Measurements from ENCODE around the gene UNC13B. TPM values are rescaled to one million over a fixed set of nuclear protein-coding genes. Genes with fewer than 3 reads are reported as not detected.

UNC13B gene
- total and polyA plus RNA-seq, 2 of the 13 experiments (the other 11 are each of a cell fraction or from before 2014, with no cell fraction given): 14.0 to 18.3 TPM

DNA sequence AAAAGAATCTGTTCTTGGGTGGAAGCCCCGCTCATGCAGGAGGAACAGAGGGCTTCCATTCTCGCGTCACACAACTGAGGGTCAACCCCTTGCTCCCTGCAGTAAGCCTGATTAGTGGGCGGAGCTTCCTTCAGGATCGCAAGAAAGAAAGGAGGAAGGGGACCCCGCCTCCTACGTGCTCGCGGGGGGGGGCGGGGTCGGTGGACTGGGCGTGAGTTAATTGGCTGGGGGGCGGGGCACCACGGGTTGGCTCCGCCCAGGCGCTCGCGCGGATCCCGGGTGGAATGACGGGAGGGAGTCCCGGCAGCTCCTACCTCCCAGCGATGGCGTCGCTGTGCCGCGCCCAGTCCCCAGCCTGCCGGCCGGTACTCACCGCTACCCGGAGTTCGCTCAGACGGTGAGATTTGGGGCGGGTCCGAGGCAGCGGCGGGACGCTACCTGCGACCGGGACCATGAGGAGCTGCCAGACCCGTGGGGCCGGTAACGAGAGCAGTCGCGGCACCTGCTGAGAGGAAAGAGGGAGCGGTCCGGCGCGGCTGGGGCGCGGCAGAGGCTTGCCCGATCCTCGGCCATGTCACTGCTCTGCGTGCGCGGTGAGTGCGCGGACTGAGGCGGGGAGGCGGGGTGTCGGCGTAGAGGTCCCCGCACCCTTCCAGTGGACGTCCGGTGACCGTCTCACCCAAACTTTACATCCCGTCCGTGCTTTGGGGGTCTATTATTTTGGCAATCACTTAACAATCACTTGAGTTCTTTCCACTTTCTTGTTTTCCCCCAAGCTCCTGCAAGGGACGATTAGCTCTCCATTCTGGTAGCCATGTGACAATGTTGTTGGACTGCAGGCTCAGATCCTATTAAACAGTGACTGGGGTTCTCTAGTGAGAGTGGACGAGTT lies at the start of gene UNC13B (continued):
- TF ChIP-seq, protein P1, sequence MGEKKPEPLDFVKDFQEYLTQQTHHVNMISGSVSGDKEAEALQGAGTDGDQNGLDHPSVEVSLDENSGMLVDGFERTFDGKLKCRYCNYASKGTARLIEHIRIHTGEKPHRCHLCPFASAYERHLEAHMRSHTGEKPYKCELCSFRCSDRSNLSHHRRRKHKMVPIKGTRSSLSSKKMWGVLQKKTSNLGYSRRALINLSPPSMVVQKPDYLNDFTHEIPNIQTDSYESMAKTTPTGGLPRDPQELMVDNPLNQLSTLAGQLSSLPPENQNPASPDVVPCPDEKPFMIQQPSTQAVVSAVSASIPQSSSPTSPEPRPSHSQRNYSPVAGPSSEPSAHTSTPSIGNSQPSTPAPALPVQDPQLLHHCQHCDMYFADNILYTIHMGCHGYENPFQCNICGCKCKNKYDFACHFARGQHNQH (CRISPR knock-in tag; IDR thresholded peaks at IDR 0.05): peak; percentile 77; the same call in 1 of the 2 replicates
- TF ChIP-seq, protein P2, sequence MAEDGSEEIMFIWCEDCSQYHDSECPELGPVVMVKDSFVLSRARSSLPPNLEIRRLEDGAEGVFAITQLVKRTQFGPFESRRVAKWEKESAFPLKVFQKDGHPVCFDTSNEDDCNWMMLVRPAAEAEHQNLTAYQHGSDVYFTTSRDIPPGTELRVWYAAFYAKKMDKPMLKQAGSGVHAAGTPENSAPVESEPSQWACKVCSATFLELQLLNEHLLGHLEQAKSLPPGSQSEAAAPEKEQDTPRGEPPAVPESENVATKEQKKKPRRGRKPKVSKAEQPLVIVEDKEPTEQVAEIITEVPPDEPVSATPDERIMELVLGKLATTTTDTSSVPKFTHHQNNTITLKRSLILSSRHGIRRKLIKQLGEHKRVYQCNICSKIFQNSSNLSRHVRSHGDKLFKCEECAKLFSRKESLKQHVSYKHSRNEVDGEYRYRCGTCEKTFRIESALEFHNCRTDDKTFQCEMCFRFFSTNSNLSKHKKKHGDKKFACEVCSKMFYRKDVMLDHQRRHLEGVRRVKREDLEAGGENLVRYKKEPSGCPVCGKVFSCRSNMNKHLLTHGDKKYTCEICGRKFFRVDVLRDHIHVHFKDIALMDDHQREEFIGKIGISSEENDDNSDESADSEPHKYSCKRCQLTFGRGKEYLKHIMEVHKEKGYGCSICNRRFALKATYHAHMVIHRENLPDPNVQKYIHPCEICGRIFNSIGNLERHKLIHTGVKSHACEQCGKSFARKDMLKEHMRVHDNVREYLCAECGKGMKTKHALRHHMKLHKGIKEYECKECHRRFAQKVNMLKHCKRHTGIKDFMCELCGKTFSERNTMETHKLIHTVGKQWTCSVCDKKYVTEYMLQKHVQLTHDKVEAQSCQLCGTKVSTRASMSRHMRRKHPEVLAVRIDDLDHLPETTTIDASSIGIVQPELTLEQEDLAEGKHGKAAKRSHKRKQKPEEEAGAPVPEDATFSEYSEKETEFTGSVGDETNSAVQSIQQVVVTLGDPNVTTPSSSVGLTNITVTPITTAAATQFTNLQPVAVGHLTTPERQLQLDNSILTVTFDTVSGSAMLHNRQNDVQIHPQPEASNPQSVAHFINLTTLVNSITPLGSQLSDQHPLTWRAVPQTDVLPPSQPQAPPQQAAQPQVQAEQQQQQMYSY (CRISPR knock-in tag; IDR thresholded peaks at IDR 0.05): 0 out of 2 replicates have a peak, but pooled peaks have one; percentile 50
- TF ChIP-seq SOX6 (IDR thresholded peaks at IDR 0.05) (no peak), SOX6 (CRISPR knock-in tag; IDR thresholded peaks at IDR 0.05) (peak; percentile 56; the same call in 1 of the 2 replicates), SPEN (CRISPR knock-in tag; IDR thresholded peaks at IDR 0.05; ENCODE audit: low read depth) (peak; percentile 50; the same call in 1 of the 2 replicates), ZNF501 (CRISPR knock-in tag; IDR thresholded peaks at IDR 0.05) (peak; percentile 98), MZF1 (CRISPR knock-in tag; IDR thresholded peaks at IDR 0.05; ENCODE audit: borderline replicate concordance) (no peak), MYC (CRISPR knock-in tag; IDR thresholded peaks at IDR 0.05; ENCODE audit: borderline replicate concordance) (peak; percentile 79), KDM4B (CRISPR knock-in tag; IDR thresholded peaks at IDR 0.05) (peak; percentile 37), ZNF225 (CRISPR knock-in tag; IDR thresholded peaks at IDR 0.05) (peak; percentile 95), ZNF460 (CRISPR knock-in tag; IDR thresholded peaks at IDR 0.05; ENCODE audit: borderline replicate concordance) (no peak; the same call in 1 of the 2 replicates), ZSCAN29 (CRISPR knock-in tag; conservative IDR thresholded peaks at IDR 0.05) (no peak), ZNF180 (CRISPR knock-in tag; IDR thresholded peaks at IDR 0.05; ENCODE audit: borderline replicate concordance, low read depth) (no peak), CAMTA2 (CRISPR knock-in tag; IDR thresholded peaks at IDR 0.05; ENCODE audit: borderline replicate concordance) (peak; percentile 63; the same call in 1 of the 2 replicates), DMAP1 (CRISPR knock-in tag; IDR thresholded peaks at IDR 0.05) (peak; percentile 92), SRSF1 (optimal IDR thresholded peaks at IDR 0.05; ENCODE audit: low read depth, low read length) (no peak), ZNF383 (CRISPR knock-in tag; IDR thresholded peaks at IDR 0.05; ENCODE audit: borderline replicate concordance) (no peak)
- TF ChIP-seq, protein P3, sequence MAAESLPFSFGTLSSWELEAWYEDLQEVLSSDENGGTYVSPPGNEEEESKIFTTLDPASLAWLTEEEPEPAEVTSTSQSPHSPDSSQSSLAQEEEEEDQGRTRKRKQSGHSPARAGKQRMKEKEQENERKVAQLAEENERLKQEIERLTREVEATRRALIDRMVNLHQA (CRISPR knock-in tag; IDR thresholded peaks at IDR 0.05): no peak
- TF ChIP-seq, protein P4, sequence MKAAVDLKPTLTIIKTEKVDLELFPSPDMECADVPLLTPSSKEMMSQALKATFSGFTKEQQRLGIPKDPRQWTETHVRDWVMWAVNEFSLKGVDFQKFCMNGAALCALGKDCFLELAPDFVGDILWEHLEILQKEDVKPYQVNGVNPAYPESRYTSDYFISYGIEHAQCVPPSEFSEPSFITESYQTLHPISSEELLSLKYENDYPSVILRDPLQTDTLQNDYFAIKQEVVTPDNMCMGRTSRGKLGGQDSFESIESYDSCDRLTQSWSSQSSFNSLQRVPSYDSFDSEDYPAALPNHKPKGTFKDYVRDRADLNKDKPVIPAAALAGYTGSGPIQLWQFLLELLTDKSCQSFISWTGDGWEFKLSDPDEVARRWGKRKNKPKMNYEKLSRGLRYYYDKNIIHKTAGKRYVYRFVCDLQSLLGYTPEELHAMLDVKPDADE (CRISPR knock-in tag; IDR thresholded peaks at IDR 0.05): no peak
- TF ChIP-seq, protein P5, sequence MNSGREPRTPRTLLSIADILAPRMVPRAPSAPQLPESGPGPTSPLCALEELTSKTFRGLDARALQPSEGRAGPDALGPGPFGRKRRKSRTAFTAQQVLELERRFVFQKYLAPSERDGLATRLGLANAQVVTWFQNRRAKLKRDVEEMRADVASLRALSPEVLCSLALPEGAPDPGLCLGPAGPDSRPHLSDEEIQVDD (CRISPR knock-in tag; IDR thresholded peaks at IDR 0.05; ENCODE audit: borderline replicate concordance): peak; percentile 86; the same call in 1 of the 2 replicates
- TF ChIP-seq, protein P6, sequence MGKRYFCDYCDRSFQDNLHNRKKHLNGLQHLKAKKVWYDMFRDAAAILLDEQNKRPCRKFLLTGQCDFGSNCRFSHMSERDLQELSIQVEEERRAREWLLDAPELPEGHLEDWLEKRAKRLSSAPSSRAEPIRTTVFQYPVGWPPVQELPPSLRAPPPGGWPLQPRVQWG (CRISPR knock-in tag; IDR thresholded peaks at IDR 0.05; ENCODE audit: borderline replicate concordance, low read depth): no peak
